HG03520 (cell line): ENCODE results near the gene SASH1.
"Not testable (repeated sequence)": the region's sequence is repeated elsewhere in the genome, so short reads cannot be mapped to it uniquely, and the experiment has no call there.

Source experiments
- ATAC-seq: cut with Tn5 transposase; IDR thresholded peaks from one replicate; pipeline ENCODE4 v1.9.1; 2021; ENCODE audit warnings: mild to moderate bottlenecking, moderate library complexity; ENCODE audit not compliant: unreplicated experiment

SASH1 gene

GRCh38 chr6:148572676-148573335 is 230.2 kb downstream of the SASH1 start:
- ATAC-seq: no peak

- ATAC-seq: no peak
Observed at GRCh38 chr6:148573922-148574321, 231.3 kb downstream of the SASH1 start.

- ATAC-seq: peak; percentile 99
Observed at GRCh38 chr6:148577687-148578488, 235.2 kb downstream of the SASH1 start.

GRCh38 chr6:148578489-148578814 is 235.8 kb downstream of the SASH1 start:
- no peak for ATAC-seq

GRCh38 chr6:148578837-148579565 is 236.4 kb downstream of the SASH1 start:
- ATAC-seq: no peak

GRCh38 chr6:148580442-148580841 is 237.8 kb downstream of the SASH1 start:
- ATAC-seq: no peak

- no peak for ATAC-seq
Observed at GRCh38 chr6:148583631-148584030, 241.0 kb downstream of the SASH1 start.

- ATAC-seq: not testable (repeated sequence)
Observed at GRCh38 chr6:148585641-148586040, 243.0 kb downstream of the SASH1 start.

GRCh38 chr6:148590883-148591282 is 248.2 kb downstream of the SASH1 start:
- no peak for ATAC-seq

GRCh38 chr6:148591656-148592055 is 249.0 kb downstream of the SASH1 start:
- no peak for ATAC-seq

GRCh38 chr6:148593130-148593812 is 250.6 kb downstream of the SASH1 start:
- no peak for ATAC-seq

GRCh38 chr6:148593813-148594170 is 251.2 kb downstream of the SASH1 start:
- ATAC-seq: no peak

GRCh38 chr6:148595550-148595949 is 252.9 kb downstream of the SASH1 start:
- ATAC-seq: no peak

GRCh38 chr6:148596891-148597455 is 254.3 kb downstream of the SASH1 start:
- ATAC-seq: no peak

GRCh38 chr6:148598724-148599123 is 256.1 kb downstream of the SASH1 start:
- ATAC-seq: no peak

GRCh38 chr6:148599967-148600426 is 257.4 kb downstream of the SASH1 start:
- ATAC-seq: no peak
